Activated CD8-positive, alpha-beta memory T cell treated with anti-CD3 and anti-CD28 coated beads, Interleukin-2, amount 50 U/mL, for 4 hours (primary cell): ENCODE data around the gene RPRD1B.

ENCODE experiments used
- DNase-seq: peaks from one replicate; pipeline ENCODE4 v3.0.0-alpha.2; 2020

The RPRD1B gene

DNA sequence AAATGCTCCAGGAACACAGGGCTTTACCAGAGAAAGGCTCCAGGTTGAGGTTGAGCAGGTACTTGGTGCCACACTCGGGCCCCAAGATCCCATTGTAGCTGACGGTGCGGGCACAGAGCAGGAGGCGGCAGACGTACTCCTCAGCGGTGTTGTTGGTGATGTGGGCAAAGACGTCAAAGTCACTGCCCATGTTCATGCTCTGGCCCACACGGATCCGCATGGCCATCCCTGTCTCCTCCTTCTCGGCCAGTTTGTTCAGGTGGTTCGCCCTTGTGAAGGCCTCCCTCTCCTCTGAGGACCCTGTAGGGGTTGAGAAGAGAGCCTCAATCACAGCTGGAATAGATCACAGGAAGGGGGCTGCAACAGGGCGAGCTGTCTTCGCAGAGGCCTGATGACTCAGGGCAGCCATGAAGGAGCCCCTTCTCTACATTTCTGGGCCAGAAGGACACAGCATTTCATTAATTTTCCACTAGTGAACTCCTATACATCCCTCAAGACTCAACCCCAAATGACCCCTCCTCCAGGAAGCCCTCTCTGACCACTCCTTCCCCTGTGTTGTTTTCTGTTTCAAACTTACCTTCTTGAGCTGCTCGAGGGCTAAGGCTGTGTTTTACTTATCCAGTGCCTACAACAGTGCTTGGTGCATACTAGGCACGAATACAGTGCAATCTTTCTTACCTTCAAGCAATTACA, 104.7 kb downstream of the RPRD1B start:
- DNase-seq = no peak

DNA sequence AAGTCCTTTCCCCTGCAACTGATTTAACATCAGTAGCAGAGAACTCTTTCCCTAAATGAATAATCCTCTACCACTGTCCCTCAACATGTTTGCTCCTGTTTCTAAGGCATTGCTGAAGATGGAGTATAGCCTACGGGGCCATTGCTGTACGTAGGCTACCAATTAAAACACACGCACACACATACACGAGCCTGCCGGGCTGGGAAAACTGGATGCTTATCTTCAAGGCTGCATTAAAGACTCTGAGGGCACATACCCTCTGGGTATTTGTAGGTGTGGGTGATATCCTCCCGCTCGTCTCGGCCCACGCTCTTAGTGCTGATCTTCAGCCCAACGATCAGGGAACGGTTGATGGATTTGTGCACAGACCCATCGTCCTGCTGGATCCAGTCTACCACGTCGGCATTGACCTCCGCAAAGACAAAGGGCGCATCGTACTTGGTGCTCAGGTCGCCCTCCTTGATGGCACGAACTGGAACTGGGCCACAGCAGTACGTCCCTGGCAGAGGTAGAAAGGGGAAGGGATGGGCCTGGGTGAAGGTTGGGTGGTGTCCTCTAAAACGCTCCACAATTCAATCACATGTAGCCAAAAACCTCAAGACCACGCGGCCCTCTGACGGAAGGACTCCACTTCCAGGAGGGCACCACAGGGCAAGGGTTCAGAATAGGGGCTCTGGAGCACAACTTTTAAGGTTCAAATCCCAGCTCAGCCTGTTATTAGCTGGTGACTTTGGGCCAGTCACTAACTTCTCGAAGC, 105.8 kb downstream of the RPRD1B start:
- DNase-seq = no peak

DNA sequence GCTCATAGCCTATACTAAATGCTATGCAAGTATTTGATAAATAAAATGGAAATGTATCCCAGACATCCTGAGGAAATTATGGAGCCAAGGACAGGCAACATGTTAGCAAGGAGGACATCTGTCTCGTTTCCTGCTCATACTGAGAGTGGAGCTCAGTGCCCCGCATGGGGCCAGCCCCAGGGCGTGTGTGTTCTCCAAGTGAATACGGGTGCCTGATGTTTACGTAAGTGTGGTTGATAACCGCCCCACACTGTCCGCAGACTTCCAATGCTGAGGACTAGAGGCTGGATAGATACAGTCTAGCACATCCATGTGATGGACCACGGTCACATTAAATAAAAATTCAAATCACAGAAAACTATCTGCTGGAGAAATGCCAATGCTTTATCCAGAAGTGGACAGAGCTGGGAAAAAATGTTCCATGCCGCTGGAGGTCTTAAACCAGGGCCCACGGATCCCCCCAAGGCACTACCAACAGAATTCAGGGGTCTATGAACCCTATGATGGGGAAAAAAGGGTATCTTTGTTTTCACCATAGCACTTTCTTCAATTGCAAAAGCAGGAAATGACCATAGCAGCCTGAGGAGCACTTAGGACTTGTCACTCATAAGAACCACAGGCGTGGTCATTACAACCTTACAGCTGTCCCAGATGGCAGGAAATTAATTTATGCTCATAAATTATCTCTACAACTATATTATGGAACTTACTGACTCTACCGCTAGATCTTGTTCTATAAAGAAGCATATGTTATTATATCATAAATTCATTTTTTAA, 106.6 kb downstream of the RPRD1B start:
- no peak for DNase-seq

DNA sequence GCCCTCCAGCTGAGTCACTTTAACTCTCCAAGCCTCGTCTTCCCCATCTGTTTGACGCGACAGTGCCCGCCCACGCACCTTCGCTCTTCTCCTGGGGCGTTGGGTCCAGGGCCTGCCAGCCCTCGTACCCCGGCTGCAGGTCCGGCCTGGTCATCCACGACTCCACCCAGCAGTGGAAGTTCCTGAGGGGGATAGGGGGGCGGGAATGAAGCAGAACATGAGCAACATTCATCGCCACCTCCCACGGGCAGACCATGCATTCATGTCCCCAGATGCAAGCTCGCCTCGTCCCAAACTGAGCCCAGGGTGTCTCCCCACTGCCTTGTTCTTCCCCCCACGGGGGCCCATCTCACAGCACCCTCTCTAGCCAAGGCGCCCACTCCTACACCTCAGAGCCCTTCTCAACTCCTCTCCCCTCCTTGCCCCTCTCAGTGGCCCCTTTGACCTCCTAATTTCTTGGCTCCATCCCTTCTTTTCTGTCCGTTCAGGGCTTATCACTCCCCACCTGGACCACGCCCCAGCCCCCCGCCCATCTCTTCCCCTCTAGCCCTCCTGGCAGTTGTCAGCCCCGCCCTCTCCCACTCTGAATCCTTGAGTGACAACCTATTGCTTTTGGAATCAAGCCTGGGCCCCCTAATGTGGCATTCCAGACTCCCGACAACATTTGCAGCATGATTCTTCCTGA, 107.8 kb downstream of the RPRD1B start:
- DNase-seq = no peak
